K562 (cell line): ENCODE results near the gene NCDN. TPM values are rescaled to one million over a fixed set of nuclear protein-coding genes. Genes with fewer than 3 reads are reported as not detected.
A peak's percentile ranks its signal among the peaks of the same experiment; 100 is the strongest.

Source experiments
- ATF1 ChIP-seq, 2 experiments: fragments of 450-650 bp in 1 of 2; IDR thresholded peaks; 2 replicates each; pipeline ENCODE4 v1.6.1; 2016; ENCODE audit warnings: missing compliant biosample characterization in 1 of 2, missing genetic modification characterization in 1 of 2
- BRD4 ChIP-seq: fragments of 200-600 bp; sonication (generic); IDR thresholded peaks from 2 replicates; pipeline ENCODE4 v1.6.1; 2017; ENCODE audit warnings: inconsistent platforms
- COPS2 ChIP-seq: fragments of 450-650 bp; conservative IDR thresholded peaks from 2 replicates; pipeline ENCODE4 v1.6.1; 2016; ENCODE audit warnings: mild to moderate bottlenecking, moderate library complexity
- DIDO1 ChIP-seq: fragments of 450-650 bp; IDR thresholded peaks from 2 replicates; pipeline ENCODE4 v1.6.1; 2016; ENCODE audit warnings: low read depth, missing biosample characterization, missing genetic modification characterization
- FOXP1 ChIP-seq: sonication (generic); formaldehyde crosslinking; IDR thresholded peaks from 2 replicates; pipeline ENCODE4 v1.8.0; 2022; ENCODE audit warnings: mild to moderate bottlenecking, missing genetic modification reagents
- GATAD2B ChIP-seq: fragments of 450-650 bp; IDR thresholded peaks from 2 replicates; pipeline ENCODE4 v1.6.1; 2017; ENCODE audit warnings: mild to moderate bottlenecking, borderline replicate concordance
- HDAC2 ChIP-seq: fragments of 450-650 bp; IDR thresholded peaks from 2 replicates; pipeline ENCODE4 v1.6.1; 2016; ENCODE audit warnings: mild to moderate bottlenecking
- NCOA1 ChIP-seq: fragments of 450-650 bp; IDR thresholded peaks from 2 replicates; pipeline ENCODE4 v1.6.1; 2016; ENCODE audit warnings: low read depth
- NFATC3 ChIP-seq: fragments of 450-650 bp; IDR thresholded peaks from 2 replicates; pipeline ENCODE4 v1.6.1; 2017; ENCODE audit warnings: mild to moderate bottlenecking
- NUFIP1 ChIP-seq: fragments of 450-650 bp; IDR thresholded peaks from 2 replicates; pipeline ENCODE4 v1.6.1; 2018; ENCODE audit not compliant: partially characterized antibody
- PML ChIP-seq: IDR thresholded peaks from 2 replicates; pipeline ENCODE4 v1.6.1; 2012; ENCODE audit warnings: low read length, inconsistent platforms
- PURB ChIP-seq: sonication (generic); formaldehyde crosslinking; IDR thresholded peaks from 2 replicates; pipeline ENCODE4 v1.9.0; 2021; ENCODE audit warnings: low read depth, mild to moderate bottlenecking, missing genetic modification reagents
- RBFOX2 ChIP-seq: fragments of 200-400 bp; formaldehyde crosslinking; IDR thresholded peaks from 2 replicates; pipeline ENCODE4 v1.6.1; 2017; ENCODE audit warnings: low read depth, mild to moderate bottlenecking, low read length, moderate library complexity
- RERE ChIP-seq: sonication (generic); formaldehyde crosslinking; IDR thresholded peaks from 2 replicates; pipeline ENCODE4 v1.8.0; 2023; ENCODE audit warnings: missing genetic modification reagents, mild to moderate bottlenecking, borderline replicate concordance
- SMAD3 ChIP-seq: fragments of 450-650 bp; formaldehyde crosslinking; conservative IDR thresholded peaks from 2 replicates; pipeline ENCODE4 v1.4.0; 2020; ENCODE audit warnings: mild to moderate bottlenecking
- SMARCE1 ChIP-seq: fragments of 450-650 bp; IDR thresholded peaks from 2 replicates; pipeline ENCODE4 v1.7.1; 2016; ENCODE audit warnings: mild to moderate bottlenecking
- SMC3 ChIP-seq: conservative IDR thresholded peaks from 2 replicates; pipeline ENCODE4 v1.6.1; 2011; ENCODE audit warnings: low read depth, low read length, improper control_type of control experiment; ENCODE audit not compliant: insufficient read depth
- SNRNP70 ChIP-seq: fragments of 200-400 bp; formaldehyde crosslinking; optimal IDR thresholded peaks from 2 replicates; pipeline ENCODE3; 2017; ENCODE audit warnings: low read depth, low read length
- STAG1 ChIP-seq: sonication (generic); formaldehyde crosslinking; IDR thresholded peaks from 2 replicates; pipeline ENCODE4 v1.5.0; 2020; ENCODE audit warnings: missing genetic modification reagents, borderline replicate concordance
- TCF7L2 ChIP-seq: fragments of 150-350 bp; IDR thresholded peaks from 2 replicates; pipeline ENCODE4 v1.6.1; 2016; ENCODE audit warnings: low read depth, mild to moderate bottlenecking, low read length, moderate library complexity
- ZFP91 ChIP-seq: sonication (generic); formaldehyde crosslinking; IDR thresholded peaks from 2 replicates; pipeline ENCODE4 v1.8.0; 2022; ENCODE audit warnings: mild to moderate bottlenecking, missing genetic modification reagents
- polyA plus RNA-seq, 8 experiments: library from polyadenylated mRNA; depleted of rRNA in 4 of 8; stranded (reverse) in 5 of 8; unstranded in 3 of 8; fragments of >200 nt; fragmentation: Nextera tagmentation in 2 of 8; fragmentation: Illumina TruSeq in 1 of 8; extraction: Ambion mirVana in 2 of 8; extraction: Trizol in 1 of 8; gene quantifications; 2 replicates each; pipeline versions ENCODE4 v1.2.1 to v1.2.3, GENCODE V29; 2011 to 2014; ENCODE audit warnings: inconsistent platforms in 1 of 8, missing spikeins in 1 of 8
- total RNA-seq, 7 experiments: library from RNA; depleted of rRNA in 6 of 7; stranded (reverse); fragments of >200 nt in 6 of 7; fragmentation: Illumina TruSeq in 2 of 7; extraction: Trizol in 2 of 7; gene quantifications; 2 replicates each; pipeline versions ENCODE4 v1.2.1 to v1.2.3, GENCODE V29; 2011 to 2021; ENCODE audit warnings: low replicate concordance in 1 of 7
- TF ChIP-seq, protein P1 (sequence below): fragments of 450-650 bp; formaldehyde crosslinking; IDR thresholded peaks from 2 replicates; pipeline ENCODE4 v1.4.0; 2022; ENCODE audit warnings: mild to moderate bottlenecking, moderate library complexity

Gene NCDN
- total and polyA plus RNA-seq, 9 of the 15 experiments (the other 6 are each of a cell fraction or from before 2014, with no cell fraction given) = 1.9 to 35.1 (median 10.7) TPM

- TF ChIP-seq RERE (CRISPR knock-in tag) (no peak), DIDO1 (tag) (peak; percentile 98), HDAC2 (peak; percentile 53; the same call in 1 of the 2 replicates), NCOA1 (peak; percentile 76), TCF7L2 (no peak), ATF1 (CRISPR knock-in tag; IDR thresholded peaks at IDR 0.05) (peak; percentile 33; the same call in 1 of the 2 replicates), ATF1 (tag; IDR thresholded peaks at IDR 0.05) (peak; percentile 90), SMC3 (no peak), NFATC3 (peak; percentile 95), SNRNP70 (no peak), SMARCE1 (peak; percentile 60), STAG1 (CRISPR knock-in tag) (no peak), PURB (CRISPR knock-in tag) (no peak), GATAD2B (0 out of 2 replicates have a peak, but pooled peaks have one; percentile 19), FOXP1 (CRISPR knock-in tag) (no peak), SMAD3 (no peak), ZFP91 (CRISPR knock-in tag) (peak; percentile 51), COPS2 (no peak), BRD4 (peak; percentile 78; the same call in 1 of the 2 replicates), NUFIP1 (no peak), PML (peak; percentile 48; the same call in 1 of the 2 replicates), RBFOX2 (peak; percentile 96)
- TF ChIP-seq, protein P1, sequence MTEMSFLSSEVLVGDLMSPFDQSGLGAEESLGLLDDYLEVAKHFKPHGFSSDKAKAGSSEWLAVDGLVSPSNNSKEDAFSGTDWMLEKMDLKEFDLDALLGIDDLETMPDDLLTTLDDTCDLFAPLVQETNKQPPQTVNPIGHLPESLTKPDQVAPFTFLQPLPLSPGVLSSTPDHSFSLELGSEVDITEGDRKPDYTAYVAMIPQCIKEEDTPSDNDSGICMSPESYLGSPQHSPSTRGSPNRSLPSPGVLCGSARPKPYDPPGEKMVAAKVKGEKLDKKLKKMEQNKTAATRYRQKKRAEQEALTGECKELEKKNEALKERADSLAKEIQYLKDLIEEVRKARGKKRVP = no peak
These were observed at the start of gene NCDN (continued) for GRCh38 chr1:35557611-35558373.
